GM23338 (cell line): ENCODE measurements around the gene SOAT1. TPM values are rescaled to one million over a fixed set of nuclear protein-coding genes. Genes with fewer than 3 reads are reported as not detected.

Experiments used
- ATAC-seq: fragments of 200-7000 bp; cut with Tn5 transposase; 3 replicates; pipeline ENCODE4 v1.9.1; 2020
- DNase-seq: peaks from one replicate; pipeline ENCODE4 v3.0.0-alpha.2; 2015; ENCODE audit warnings: low spot score
- H2AFZ ChIP-seq: fragments of 200-600 bp; sonication (generic); 2 replicates; pipeline ENCODE4 v1.8.0; 2016; ENCODE audit warnings: antibody characterized with exemption, mild to moderate bottlenecking, moderate library complexity
- H3F3A ChIP-seq: fragments of 200-600 bp; sonication (generic); replicated peaks from 2 replicates; pipeline ENCODE4 v1.8.0; 2017; ENCODE audit warnings: antibody characterized with exemption, mixed run types, low read depth
- H3K27ac ChIP-seq: fragments of 200-600 bp; sonication (generic); 2 replicates; pipeline ENCODE4 v1.6.1; 2016; ENCODE audit warnings: low read depth
- H3K27me3 ChIP-seq: fragments of 200-600 bp; sonication (generic); 2 replicates; pipeline ENCODE4 v1.8.0; 2016; ENCODE audit warnings: mild to moderate bottlenecking, mixed run types, moderate library complexity; ENCODE audit not compliant: insufficient read depth
- H3K36me3 ChIP-seq: fragments of 200-600 bp; sonication (generic); 2 replicates; pipeline ENCODE4 v1.8.0; 2016; ENCODE audit warnings: mild to moderate bottlenecking; ENCODE audit not compliant: insufficient read depth
- H3K4me1 ChIP-seq: fragments of 200-600 bp; sonication (generic); 2 replicates; pipeline ENCODE4 v1.8.0; 2016; ENCODE audit warnings: mild to moderate bottlenecking, moderate library complexity; ENCODE audit not compliant: insufficient read depth
- H3K4me2 ChIP-seq: fragments of 200-600 bp; sonication (generic); 2 replicates; pipeline ENCODE4 v1.7.1; 2017; ENCODE audit warnings: mixed run types
- H3K4me3 ChIP-seq: fragments of 200-600 bp; sonication (generic); 2 replicates; pipeline ENCODE4 v1.6.1; 2016; ENCODE audit warnings: mixed run types
- H3K79me2 ChIP-seq: fragments of 200-600 bp; sonication (generic); replicated peaks from 2 replicates; pipeline ENCODE4 v1.8.0; 2017; ENCODE audit warnings: mild to moderate bottlenecking; ENCODE audit not compliant: insufficient read depth
- H3K9me2 ChIP-seq: fragments of 200-600 bp; sonication (generic); 2 replicates; pipeline ENCODE4 v1.8.0; 2017; ENCODE audit not compliant: insufficient read depth
- H4K20me1 ChIP-seq: fragments of 200-600 bp; sonication (generic); replicated peaks from 2 replicates; pipeline ENCODE4 v1.8.0; 2017; ENCODE audit warnings: mild to moderate bottlenecking; ENCODE audit not compliant: insufficient read depth
- H3K27ac Mint-ChIP-seq: 2 replicates; pipeline ENCODE4 v1.8.0; 2020; ENCODE audit warnings: inconsistent platforms, mild to moderate bottlenecking, moderate library complexity, mixed read lengths
- H3K27me3 Mint-ChIP-seq: 3 replicates; pipeline ENCODE4 v1.8.0; 2022; ENCODE audit warnings: low read depth, mild to moderate bottlenecking, moderate library complexity, mixed read lengths, inconsistent platforms; ENCODE audit not compliant: insufficient read depth, poor library complexity
- H3K36me3 Mint-ChIP-seq: 3 replicates; pipeline ENCODE4 v1.8.0; 2021; ENCODE audit warnings: low read depth, mild to moderate bottlenecking, inconsistent platforms, moderate library complexity, mixed read lengths
- H3K4me1 Mint-ChIP-seq: 3 replicates; pipeline ENCODE4 v1.8.0; 2020; ENCODE audit warnings: mild to moderate bottlenecking, inconsistent platforms, mixed read lengths
- H3K4me3 Mint-ChIP-seq: 3 replicates; pipeline ENCODE4 v1.8.0; 2021; ENCODE audit warnings: moderate library complexity, mild to moderate bottlenecking, inconsistent platforms, mixed read lengths
- H3K9me3 Mint-ChIP-seq: 3 replicates; pipeline ENCODE4 v1.8.0; 2020; ENCODE audit warnings: moderate library complexity, mild to moderate bottlenecking, inconsistent platforms, mixed read lengths
- CREB1 ChIP-seq: fragments of 250-450 bp; sonication (Bioruptor Pico); IDR thresholded peaks from 2 replicates; pipeline ENCODE4 v1.5.0; 2020; ENCODE audit warnings: low read depth, mild to moderate bottlenecking, moderate library complexity
- CTCF ChIP-seq, 2 experiments: fragments of 200-600 bp in 1 of 2; sonication (generic) in 1 of 2; conservative IDR thresholded peaks; 2 replicates each; pipeline versions ENCODE4 v1.5.1 to v1.6.1; 2016 to 2017; ENCODE audit warnings: antibody characterized with exemption in 2 of 2, low read depth in 2 of 2, mild to moderate bottlenecking in 2 of 2, moderate library complexity in 1 of 2
- ETS1 ChIP-seq: IDR thresholded peaks from 2 replicates; pipeline ENCODE4 v1.6.1; 2016; ENCODE audit warnings: antibody characterized with exemption
- EZH2 ChIP-seq: fragments of 200-600 bp; sonication (generic); IDR thresholded peaks from one replicate; pipeline ENCODE4 v1.8.0; 2017; ENCODE audit warnings: antibody characterized with exemption, mild to moderate bottlenecking, low read depth; ENCODE audit not compliant: unreplicated experiment
- EZH2phosphoT487 ChIP-seq: fragments of 200-600 bp; sonication (generic); IDR thresholded peaks from one replicate; pipeline ENCODE4 v1.8.1; 2018; ENCODE audit warnings: antibody characterized with exemption; ENCODE audit not compliant: unreplicated experiment
- JUNB ChIP-seq: IDR thresholded peaks from one replicate; pipeline ENCODE4 v1.6.1; 2016; ENCODE audit warnings: antibody characterized with exemption; ENCODE audit not compliant: unreplicated experiment
- NANOG ChIP-seq: IDR thresholded peaks from 2 replicates; pipeline ENCODE4 v1.6.1; 2016; ENCODE audit warnings: antibody characterized with exemption, borderline replicate concordance
- POLR2AphosphoS5 ChIP-seq: IDR thresholded peaks from 2 replicates; pipeline ENCODE4 v1.6.1; 2016; ENCODE audit warnings: antibody characterized with exemption, low read depth
- REST ChIP-seq: IDR thresholded peaks from one replicate; pipeline ENCODE4 v1.6.1; 2018; ENCODE audit warnings: antibody characterized with exemption; ENCODE audit not compliant: unreplicated experiment
- STAT1 ChIP-seq: IDR thresholded peaks from one replicate; pipeline ENCODE4 v1.6.1; 2016; ENCODE audit warnings: antibody characterized with exemption; ENCODE audit not compliant: unreplicated experiment
- ZNF114 ChIP-seq: fragments of 250-450 bp; sonication (Bioruptor Pico); IDR thresholded peaks from 2 replicates; pipeline ENCODE4 v1.5.0; 2020; ENCODE audit warnings: mild to moderate bottlenecking, moderate library complexity
- ZNF331 ChIP-seq: fragments of 250-450 bp; sonication (Bioruptor Pico); IDR thresholded peaks from 2 replicates; pipeline ENCODE4 v1.5.0; 2020; ENCODE audit warnings: low read depth, mild to moderate bottlenecking, moderate library complexity
- polyA plus RNA-seq: library from polyadenylated mRNA; unstranded; fragments of >200 nt; fragmentation: Nextera tagmentation; extraction: Ambion mirVana; gene quantifications from 2 replicates; pipeline ENCODE4 v1.2.1, GENCODE V29; 2016
- total RNA-seq: library from RNA; depleted of rRNA; stranded (reverse); fragments of >200 nt; shearing (Covaris generic); gene quantifications from 2 replicates; pipeline ENCODE4 v1.2.3, GENCODE V29; 2014

SOAT1 gene
- total and polyA plus RNA-seq, 2 experiments from 2014 or later: 1.3 to 2.6 TPM

- no peak for TF ChIP-seq CTCF (conservative IDR thresholded peaks at IDR 0.05; ENCODE audit: low read depth in 2 of 2)
- no peak for TF ChIP-seq ZNF331 (CRISPR knock-in tag)
- no peak for TF ChIP-seq CREB1 (CRISPR knock-in tag)
- TF ChIP-seq STAT1: no peak
- TF ChIP-seq NANOG: no peak
- no peak for TF ChIP-seq POLR2AphosphoS5
- no peak for TF ChIP-seq JUNB
- TF ChIP-seq REST: no peak
Measured at GRCh38 chr1:179314928-179315327, 21.3 kb downstream of the SOAT1 start (continued).

GRCh38 chr1:179318491-179318890 lies 24.9 kb downstream of the SOAT1 start:
- DNase-seq (no peak), ATAC-seq (no peak)
- Histone ChIP-seq H3K36me3 (no peaks in the 10 kb centered on the region), H3K4me2 (no peak overlapping the region), H3K4me3 (no peak overlapping the region), H3K27ac (no peak overlapping the region), H3K79me2 (no peaks in the 10 kb centered on the region), H3K9me2 (no peaks in the 10 kb centered on the region), H2AFZ (no peak overlapping the region), H3K4me1 (peaks cover 7% of the 10 kb centered on the region; the same call in 1 of the 2 replicates), H4K20me1 (no peaks in the 10 kb centered on the region; the same call in 1 of the 2 replicates), H3F3A (no peaks in the 10 kb centered on the region), H3K27me3 (no peaks in the 10 kb centered on the region)
- H3K9me3 Mint-ChIP-seq: no peaks in the 10 kb centered on the region
- H3K36me3 Mint-ChIP-seq: no peaks in the 10 kb centered on the region
- H3K4me1 Mint-ChIP-seq: peaks cover 9% of the 10 kb centered on the region
- no peak overlapping the region for H3K4me3 Mint-ChIP-seq
- no peak overlapping the region; the same call in 1 of the 2 replicates for H3K27ac Mint-ChIP-seq
- peaks cover 2% of the 10 kb centered on the region for H3K27me3 Mint-ChIP-seq
- no peak for TF ChIP-seq STAT1
- no peak for TF ChIP-seq EZH2
- TF ChIP-seq REST: no peak
- no peak for TF ChIP-seq NANOG
- no peak for TF ChIP-seq ZNF114 (CRISPR knock-in tag)
- TF ChIP-seq EZH2phosphoT487: no peak
- TF ChIP-seq CTCF (conservative IDR thresholded peaks at IDR 0.05; ENCODE audit: low read depth in 2 of 2): no peak
- TF ChIP-seq JUNB: no peak
- no peak for TF ChIP-seq ZNF331 (CRISPR knock-in tag)
- no peak for TF ChIP-seq POLR2AphosphoS5
- no peak for TF ChIP-seq ETS1
